ENCODE measurements around the gene CD53. TPM values are rescaled to one million over a fixed set of nuclear protein-coding genes. Genes with fewer than 3 reads are reported as not detected.

CD53 gene
- total and polyA plus RNA-seq, 9 of the 15 experiments (the other 6 are each of a cell fraction or from before 2014, with no cell fraction given) = 63.5 to 220 (median 131) TPM

GRCh38 chr1:110872745-110873720, at the start of gene CD53 (continued):
- TF ChIP-seq PATZ1 (CRISPR knock-in tag; IDR thresholded peaks at IDR 0.05; ENCODE audit: borderline replicate concordance) = no peak
- no peak for TF ChIP-seq C11orf30 (IDR thresholded peaks at IDR 0.05; ENCODE audit: low read depth)
- no peak for TF ChIP-seq SP2 (IDR thresholded peaks at IDR 0.05; ENCODE audit: extremely low read depth, low read depth, low read length, poor library complexity, severe bottlenecking)
- peak; percentile 82 for TF ChIP-seq MEIS2 (IDR thresholded peaks at IDR 0.05; ENCODE audit: partially characterized antibody)
- no peak for TF ChIP-seq ZNF143 (CRISPR knock-in tag; IDR thresholded peaks at IDR 0.05)
- TF ChIP-seq REST (IDR thresholded peaks at IDR 0.05; ENCODE audit: borderline replicate concordance) = no peak
- TF ChIP-seq REST (CRISPR knock-in tag; IDR thresholded peaks at IDR 0.05; ENCODE audit: low read depth) = no peak
- peak; percentile 33; the same call in 1 of the 2 replicates for TF ChIP-seq NCOR1 (IDR thresholded peaks at IDR 0.05)
- no peak for TF ChIP-seq FOXK2 (conservative IDR thresholded peaks at IDR 0.05 in 1 of 2, IDR thresholded peaks at IDR 0.05 in 1 of 2; ENCODE audit: low read depth in 2 of 2)
- no peak for TF ChIP-seq SETDB1 (IDR thresholded peaks at IDR 0.05; ENCODE audit: low read length)
- TF ChIP-seq ZNF518B (CRISPR knock-in tag; IDR thresholded peaks at IDR 0.05) = no peak
- peak; percentile 38; the same call in 1 of the 2 replicates for TF ChIP-seq EP300 (IDR thresholded peaks at IDR 0.05; ENCODE audit: low read length)

Data from K562 (cell line).